Fibroblast of villous mesenchyme (primary cell): ENCODE data around the gene KCNMA1. TPM values are rescaled to one million over a fixed set of nuclear protein-coding genes. Genes with fewer than 3 reads are reported as not detected.

Experiments
- DNase-seq: peaks from one replicate; pipeline ENCODE4 v3.0.0-alpha.2; 2010; ENCODE audit warnings: low read depth
- H3K4me3 ChIP-seq: 2 replicates; pipeline ENCODE4 v1.5.1; 2011; ENCODE audit warnings: low read depth, mild to moderate bottlenecking, low read length
- CTCF ChIP-seq: IDR thresholded peaks from 2 replicates; pipeline ENCODE4 v1.5.1; 2012; ENCODE audit warnings: low read depth, mild to moderate bottlenecking, low read length; ENCODE audit not compliant: insufficient read depth
- total RNA-seq: library from RNA; depleted of rRNA; stranded (reverse); fragments of >200 nt; gene quantifications from 2 replicates; pipeline ENCODE4 v1.2.3, GENCODE V29; 2012

The KCNMA1 gene
- total RNA-seq, 1 donor: 36.7 TPM

GRCh38 chr10:77377034-77377433 lies 260.6 kb downstream of the KCNMA1 start:
- TF ChIP-seq CTCF: no peak
- no peak overlapping the region for H3K4me3 ChIP-seq
- DNase-seq: no peak

- no peak overlapping the region for H3K4me3 ChIP-seq
- TF ChIP-seq CTCF: no peak
- DNase-seq: no peak
These were observed 263.4 kb downstream of the KCNMA1 start for GRCh38 chr10:77374189-77374656.

- no peak for TF ChIP-seq CTCF
- DNase-seq: no peak
- no peak overlapping the region for H3K4me3 ChIP-seq
These were observed 265.5 kb downstream of the KCNMA1 start for GRCh38 chr10:77371848-77372799.

- H3K4me3 ChIP-seq: no peak overlapping the region
- no peak for TF ChIP-seq CTCF
- no peak for DNase-seq
These were observed 266.2 kb downstream of the KCNMA1 start for GRCh38 chr10:77371421-77371820.

GRCh38 chr10:77368006-77368405 lies 269.6 kb downstream of the KCNMA1 start:
- TF ChIP-seq CTCF: no peak
- no peak overlapping the region for H3K4me3 ChIP-seq
- DNase-seq: no peak

- TF ChIP-seq CTCF: no peak
- DNase-seq: no peak
- H3K4me3 ChIP-seq: no peak overlapping the region
These were observed 274.4 kb downstream of the KCNMA1 start for GRCh38 chr10:77363210-77363609.
